GM12878 (cell line): ENCODE results near the gene RHCG.

Source experiments
- CTCF ChIP-seq, 3 experiments: IDR thresholded peaks in 2 of 3; conservative IDR thresholded peaks in 1 of 3; 2 replicates each; pipeline ENCODE4 v1.5.1; 2011; ENCODE audit warnings: low read depth in 3 of 3, low read length in 3 of 3, mild to moderate bottlenecking in 3 of 3, control low read depth in 2 of 3, moderate library complexity in 2 of 3, inconsistent platforms in 1 of 3, mixed read lengths in 1 of 3; ENCODE audit not compliant: control insufficient read depth in 2 of 3, insufficient read depth in 1 of 3; ENCODE audit errors: extremely low read depth in 1 of 3
- EZH2 ChIP-seq: IDR thresholded peaks from 2 replicates; pipeline ENCODE4 v1.6.1; 2012; ENCODE audit warnings: low read depth, mild to moderate bottlenecking, control low read depth, inconsistent platforms, low read length, borderline replicate concordance; ENCODE audit not compliant: control insufficient read depth
- REST ChIP-seq: IDR thresholded peaks from 2 replicates; pipeline ENCODE4 v1.6.1; 2012; ENCODE audit warnings: mild to moderate bottlenecking, low read depth, low read length
- ZNF24 ChIP-seq: fragments of 450-650 bp; IDR thresholded peaks from 2 replicates; pipeline ENCODE4 v1.6.1; 2017; ENCODE audit warnings: antibody characterized with exemption, mild to moderate bottlenecking

- TF ChIP-seq CTCF (IDR thresholded peaks at IDR 0.05 in 2 of 3, conservative IDR thresholded peaks at IDR 0.05 in 1 of 3; ENCODE audit: control insufficient read depth in 2 of 3, extremely low read depth in 1 of 3, insufficient read depth in 1 of 3, low read depth in 3 of 3, low read length in 3 of 3): no peak
- no peak for TF ChIP-seq REST
- TF ChIP-seq EZH2: no peak
- no peak for TF ChIP-seq ZNF24
These were observed 66.4 kb downstream of the RHCG start for GRCh38 chr15:89429986-89430385.
